HG03432 (cell line): Measurements from ENCODE around the gene ZNF521.
A peak's percentile ranks its signal among the peaks of the same experiment; 100 is the strongest.

Experiments
- ATAC-seq: cut with Tn5 transposase; IDR thresholded peaks from one replicate; pipeline ENCODE4 v1.9.1; 2021; ENCODE audit warnings: mild to moderate bottlenecking, moderate library complexity; ENCODE audit not compliant: unreplicated experiment

Gene ZNF521

DNA sequence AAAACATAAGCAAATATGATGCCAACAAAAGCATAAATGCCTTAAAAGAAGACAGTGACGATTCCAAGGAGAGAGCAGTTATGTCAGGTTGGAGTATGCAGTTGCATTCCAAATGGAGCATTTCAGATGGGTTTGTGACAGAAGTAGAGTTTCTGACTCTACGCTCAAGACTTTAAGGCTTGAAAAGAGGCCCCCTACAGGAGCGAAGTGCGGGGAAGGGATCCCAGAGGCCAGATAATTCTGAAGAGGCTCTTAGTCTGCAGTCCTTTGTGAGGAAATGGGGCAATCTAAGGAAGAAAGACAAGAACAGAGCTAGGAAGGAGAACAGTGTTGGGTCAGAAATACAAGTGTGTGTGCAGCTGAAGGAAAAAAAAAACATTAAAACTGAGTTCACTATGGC lies 95.5 kb downstream of the ZNF521 start:
- ATAC-seq = no peak

DNA sequence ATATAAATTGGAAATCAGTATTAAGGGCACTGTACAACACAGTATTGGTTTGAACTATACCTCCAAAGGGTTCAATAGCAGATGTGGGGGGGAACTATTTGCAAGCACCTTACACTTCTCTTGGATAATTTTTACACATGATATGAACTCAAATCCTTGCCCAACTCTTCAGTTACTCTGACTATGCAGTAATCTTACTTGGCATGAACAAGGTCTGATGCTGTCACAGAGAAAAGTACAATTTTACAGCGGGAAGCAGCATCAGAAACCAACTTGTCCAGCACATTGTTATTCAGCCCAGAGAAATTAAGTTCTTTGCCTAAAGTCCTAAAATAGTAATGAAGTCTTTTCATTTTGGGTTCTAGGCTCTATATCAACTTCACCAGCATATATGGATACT lies 98.2 kb downstream of the ZNF521 start:
- no peak for ATAC-seq

DNA sequence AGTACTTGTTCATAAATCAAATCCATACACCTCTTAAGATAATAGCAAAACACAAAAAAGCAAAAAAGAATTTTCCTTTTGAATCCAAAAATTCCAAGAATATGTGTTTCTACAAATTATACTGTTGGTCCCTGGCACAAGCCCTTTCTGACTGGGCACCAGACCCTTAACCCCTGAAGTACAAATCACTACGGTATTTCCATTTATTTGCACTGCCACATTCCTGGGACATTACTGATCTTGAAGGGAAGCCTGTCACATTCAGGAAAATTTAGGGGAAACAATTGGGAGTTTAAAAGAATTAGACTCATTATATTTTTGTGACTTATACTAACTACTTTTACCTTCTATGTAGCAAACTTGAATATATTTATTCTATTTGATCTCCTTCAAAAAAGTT lies 98.8 kb downstream of the ZNF521 start:
- ATAC-seq = no peak

DNA sequence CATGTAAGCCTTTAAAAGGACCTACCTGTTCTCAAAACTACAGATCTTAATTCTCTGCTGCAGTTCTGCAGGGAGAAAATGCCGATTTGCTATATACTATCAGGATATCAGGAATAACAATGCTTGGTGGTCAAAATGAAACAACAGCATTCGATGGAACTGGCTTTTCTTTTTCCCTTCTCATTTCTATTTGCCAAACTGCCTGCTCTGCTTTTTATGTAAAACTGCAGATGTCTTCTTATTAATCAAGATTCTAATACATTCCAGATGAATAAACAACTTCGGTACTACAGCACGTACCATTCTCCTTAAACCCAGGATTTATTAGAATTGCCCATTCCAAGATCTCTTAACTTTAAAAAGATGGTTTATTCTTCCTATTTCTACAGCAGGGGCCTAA lies 100.9 kb downstream of the ZNF521 start:
- no peak for ATAC-seq

DNA sequence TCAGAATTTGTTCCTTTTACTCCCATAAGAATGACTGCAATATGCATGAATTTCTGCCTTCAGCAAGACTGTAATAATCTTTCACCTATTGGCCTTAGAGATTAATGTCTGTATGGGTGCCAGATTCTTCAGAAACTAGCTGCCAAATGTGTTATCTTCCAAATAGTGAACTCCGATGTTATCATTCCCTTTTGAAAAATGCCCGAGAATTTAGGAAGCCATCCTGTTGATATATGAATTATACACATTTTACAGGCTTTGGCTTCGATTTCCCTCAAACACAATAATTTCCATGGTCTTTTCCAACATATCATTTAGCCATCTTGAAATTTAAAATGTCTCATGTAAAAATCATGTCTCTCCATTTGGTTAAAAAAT lies 101.5 kb downstream of the ZNF521 start:
- ATAC-seq = no peak

DNA sequence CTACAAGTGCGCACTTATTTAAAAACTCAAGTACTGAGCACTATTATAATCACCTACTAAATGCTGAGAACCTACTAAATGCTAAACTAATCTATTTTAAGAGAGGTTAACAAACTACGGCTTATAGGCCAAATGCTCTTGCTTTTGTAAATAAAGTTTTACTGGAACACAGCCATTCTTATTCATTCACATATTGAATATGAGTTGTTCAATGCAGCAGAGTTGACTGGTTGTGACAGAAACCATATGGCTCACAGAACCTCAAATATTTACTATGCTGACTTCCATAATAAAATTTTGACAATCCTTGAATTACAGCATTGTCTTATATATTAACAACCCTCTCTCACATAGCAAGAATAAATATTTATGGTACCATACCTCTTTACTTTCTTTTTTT lies 103.2 kb downstream of the ZNF521 start:
- no peak for ATAC-seq

DNA sequence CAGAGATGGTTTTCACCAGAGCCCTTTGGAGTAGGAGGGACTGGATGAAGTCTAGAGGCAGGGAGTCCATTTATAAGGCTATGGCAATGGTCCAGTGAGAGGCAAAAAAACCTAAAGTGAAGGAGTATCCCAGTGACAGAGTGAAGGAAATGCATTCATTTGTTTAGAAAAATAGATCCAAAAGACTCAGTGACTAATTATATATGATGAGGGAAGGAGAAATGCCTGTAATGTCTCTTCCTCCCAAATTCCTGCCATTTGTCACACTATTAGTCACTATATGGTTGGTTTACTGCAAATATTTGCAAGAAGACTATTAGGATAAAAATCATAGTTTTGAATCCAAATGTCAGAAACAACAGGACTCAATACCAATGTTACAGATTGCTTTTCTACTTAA lies 104.2 kb downstream of the ZNF521 start:
- ATAC-seq = no peak

DNA sequence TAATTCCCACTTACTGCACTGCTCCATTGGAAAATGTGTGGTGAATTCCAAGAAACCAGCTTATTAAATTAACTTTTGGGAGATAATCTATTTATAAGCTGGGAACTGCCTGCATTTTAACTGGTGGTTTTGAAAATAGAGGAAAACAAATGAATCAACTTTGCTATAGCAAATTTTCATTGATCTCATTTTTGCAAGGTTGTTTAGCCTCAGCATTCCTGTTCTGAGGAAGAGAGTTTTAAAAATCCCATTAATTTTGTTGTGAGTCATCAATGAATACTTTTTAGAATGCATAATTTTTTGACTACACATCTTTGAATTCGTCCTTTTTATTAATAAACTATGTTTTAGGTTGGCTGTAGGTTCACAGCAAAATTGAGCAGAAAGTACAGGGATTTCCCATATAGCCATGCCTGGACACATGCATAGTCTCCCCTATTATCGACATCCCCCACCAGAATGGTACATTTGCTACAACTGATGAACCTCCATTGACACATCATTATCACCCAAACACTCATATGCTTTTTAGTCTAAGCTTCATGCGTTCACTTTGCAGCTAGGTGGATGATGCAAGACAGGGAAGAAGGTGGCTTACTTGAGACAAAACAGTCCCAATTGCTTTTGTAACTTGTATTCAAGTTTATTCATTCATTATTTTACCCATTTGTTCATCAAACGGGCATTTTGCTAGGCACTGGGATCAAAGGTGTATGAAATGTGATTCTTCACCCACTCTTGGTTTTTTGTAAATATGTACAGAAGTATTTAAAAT lies 106.9 kb downstream of the ZNF521 start:
- ATAC-seq = no peak

DNA sequence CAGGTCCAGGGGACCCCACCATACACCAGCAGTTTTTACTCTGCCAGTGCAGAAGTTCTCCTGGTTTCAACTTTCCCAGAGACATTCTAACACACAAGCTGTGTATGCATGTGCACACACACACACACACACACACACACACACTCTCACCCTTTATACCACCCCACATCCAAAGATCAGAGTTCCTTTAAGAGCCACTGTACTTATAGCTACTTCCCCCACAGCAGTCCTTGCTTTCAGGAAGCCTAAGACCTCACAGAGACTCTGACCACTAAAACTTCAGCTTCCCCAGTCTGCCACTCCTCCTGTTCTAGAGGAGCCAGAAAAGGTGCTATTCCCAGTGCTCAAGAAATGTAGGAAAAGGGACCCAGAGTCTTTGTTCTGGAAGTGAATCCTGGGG lies 107.8 kb downstream of the ZNF521 start:
- ATAC-seq = no peak

DNA sequence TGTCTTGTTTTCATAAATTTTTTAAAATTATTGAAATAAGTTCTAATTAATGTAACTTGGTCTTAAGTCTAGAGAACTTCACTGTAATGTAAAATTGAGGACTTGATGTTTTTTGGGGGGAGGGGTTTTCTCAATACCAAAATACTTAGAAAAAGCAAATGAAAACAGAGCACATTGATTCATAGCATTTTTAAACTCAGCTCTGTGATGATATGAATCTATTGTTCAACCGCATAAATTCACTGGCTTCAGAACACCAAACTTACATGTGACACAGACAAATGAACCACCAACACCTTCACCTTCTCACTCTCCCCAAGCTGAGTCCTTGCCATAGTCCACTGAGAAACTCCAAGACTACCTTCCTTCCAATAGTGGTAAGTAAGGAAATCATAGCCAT lies 108.2 kb downstream of the ZNF521 start:
- no peak for ATAC-seq

DNA sequence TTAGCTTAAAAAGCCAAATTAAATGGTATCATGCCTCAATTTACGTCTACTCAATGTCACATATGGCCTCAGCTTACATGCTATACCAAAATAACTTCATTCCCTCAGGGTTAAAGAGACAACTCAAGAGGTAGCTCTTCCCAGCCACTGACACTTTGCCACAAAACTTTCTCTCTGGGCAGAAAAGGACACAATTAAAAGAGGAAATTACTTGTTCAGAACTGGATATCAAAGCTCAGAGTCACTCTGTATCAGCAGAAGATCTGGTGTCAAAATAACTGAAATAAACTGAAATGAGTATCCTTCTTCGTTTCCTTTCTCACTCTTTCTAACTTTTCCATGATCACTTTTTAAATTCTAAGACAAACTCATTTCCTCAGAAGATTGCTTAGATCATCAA lies 108.7 kb downstream of the ZNF521 start:
- no peak for ATAC-seq

DNA sequence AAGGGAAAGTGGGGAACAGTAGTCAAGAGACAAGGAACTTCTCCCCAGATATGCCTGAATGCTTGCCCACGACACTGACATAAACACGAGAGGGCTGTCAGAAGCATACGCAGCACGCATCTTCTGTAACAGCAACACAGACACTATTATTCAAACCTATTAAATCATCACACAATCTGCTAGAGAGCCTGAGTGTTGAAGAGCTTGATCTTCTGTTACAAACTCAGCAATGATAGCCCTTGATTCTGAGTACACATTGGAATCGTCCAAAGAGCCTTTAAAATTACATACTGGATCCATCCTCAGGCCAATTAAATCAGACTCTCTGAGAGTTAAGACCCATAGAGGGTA lies 111.6 kb downstream of the ZNF521 start:
- no peak for ATAC-seq

DNA sequence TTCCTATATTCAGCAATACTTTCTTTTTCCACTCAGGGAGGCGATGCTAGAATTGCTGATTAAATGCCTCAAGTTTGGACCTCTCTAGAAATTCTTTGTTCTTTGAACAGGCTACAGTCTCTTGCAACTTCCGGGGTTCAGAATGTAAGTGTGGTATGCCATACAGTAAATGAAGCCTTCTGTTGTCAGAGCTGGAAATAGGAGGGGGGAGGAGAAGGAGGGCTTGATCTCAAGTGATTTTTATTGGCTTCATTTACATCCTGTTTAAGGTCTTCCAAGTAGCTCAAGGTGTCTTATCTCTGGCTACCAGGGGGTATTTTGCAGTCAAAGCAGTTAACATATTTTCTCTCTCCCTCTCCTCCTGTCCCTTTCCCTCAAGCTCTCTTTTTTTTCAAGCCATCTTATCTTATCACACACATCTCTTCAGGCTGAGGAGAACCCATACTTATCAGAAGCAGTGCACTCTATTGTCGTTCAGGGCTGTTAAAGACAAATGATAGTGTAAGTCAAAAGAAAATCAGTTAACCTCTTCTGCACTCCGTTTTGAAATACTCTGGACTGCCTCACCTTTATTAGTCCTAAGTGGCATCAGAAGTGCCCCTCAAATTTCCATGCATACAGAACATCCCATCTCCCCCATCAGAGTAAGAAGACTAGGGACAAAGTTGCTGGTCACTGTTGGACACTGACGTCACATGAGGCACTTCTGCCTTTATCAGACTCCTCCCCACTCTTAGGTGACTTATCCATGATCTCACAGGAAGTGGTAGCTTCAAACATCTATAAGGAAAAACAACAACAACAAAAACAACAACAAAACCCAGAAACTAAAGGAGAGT lies 112.2 kb downstream of the ZNF521 start:
- no peak for ATAC-seq

DNA sequence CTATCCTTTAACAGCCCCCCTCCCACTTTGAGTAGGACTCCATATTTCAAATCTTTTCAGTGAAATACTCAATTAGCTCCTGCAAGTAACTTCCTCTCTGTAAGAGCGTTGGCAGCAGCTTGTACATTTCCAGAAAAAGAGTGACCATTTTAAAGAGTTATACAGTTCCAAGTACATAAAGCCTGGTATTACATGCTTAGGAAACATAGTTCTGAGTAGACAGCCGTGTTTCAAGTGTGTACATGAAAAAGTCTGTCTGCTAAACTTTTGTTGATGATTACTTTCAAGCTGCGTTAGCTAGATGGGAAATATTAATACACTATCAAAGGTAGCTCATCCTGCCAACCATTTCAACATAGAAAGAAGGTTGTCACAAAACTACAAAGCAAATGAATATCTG lies 112.8 kb downstream of the ZNF521 start:
- ATAC-seq = no peak

DNA sequence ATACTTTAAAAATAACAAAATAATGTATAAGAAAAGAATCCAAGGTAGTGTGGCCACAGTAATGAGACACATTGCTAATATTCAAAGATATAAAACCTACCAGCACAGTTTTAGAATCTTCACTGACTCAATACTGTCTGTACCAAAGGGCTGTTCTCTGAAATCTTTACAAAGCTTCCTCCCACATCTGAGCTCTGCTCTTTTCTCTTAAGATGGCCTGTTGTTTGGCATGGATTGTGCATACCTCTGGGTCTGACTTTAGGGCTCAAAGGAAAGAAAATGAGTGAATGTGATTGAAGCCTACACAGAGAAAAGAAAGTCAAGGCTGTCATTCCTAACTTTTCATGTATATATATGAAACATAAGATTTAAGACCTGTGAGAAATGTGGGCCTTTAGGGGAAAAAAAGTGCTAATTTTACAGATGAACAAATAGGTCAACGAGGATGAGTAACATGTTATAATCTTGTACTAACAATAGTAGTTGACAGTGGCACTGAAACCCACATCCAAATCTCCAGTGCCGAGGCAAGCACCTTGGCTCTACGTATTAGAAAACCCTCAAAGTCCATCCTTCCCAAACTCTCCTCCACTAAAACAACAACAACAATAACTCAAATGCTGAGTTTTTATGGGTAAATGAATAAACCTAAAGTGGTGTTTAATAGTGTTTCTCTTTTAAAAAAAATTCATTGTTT lies 114.2 kb downstream of the ZNF521 start:
- no peak for ATAC-seq

DNA sequence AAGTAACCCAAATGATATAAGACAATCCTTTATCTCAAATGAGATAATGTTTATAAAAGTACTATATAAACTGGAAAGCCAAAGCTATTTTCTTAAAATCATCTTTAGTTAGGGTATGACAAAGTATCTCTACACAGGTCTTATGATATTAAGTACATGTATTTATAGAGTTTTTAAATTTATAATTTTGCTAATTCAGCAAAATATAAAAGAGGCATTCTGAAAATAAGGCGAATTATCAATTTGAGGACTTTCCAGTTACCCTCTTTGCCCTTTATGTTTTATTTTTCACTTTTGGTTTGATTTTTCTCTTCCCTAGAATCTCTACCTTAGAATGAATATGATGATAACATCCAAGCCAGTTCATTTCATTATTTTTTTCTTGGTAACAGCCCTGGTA lies 115.2 kb downstream of the ZNF521 start:
- ATAC-seq = no peak

DNA sequence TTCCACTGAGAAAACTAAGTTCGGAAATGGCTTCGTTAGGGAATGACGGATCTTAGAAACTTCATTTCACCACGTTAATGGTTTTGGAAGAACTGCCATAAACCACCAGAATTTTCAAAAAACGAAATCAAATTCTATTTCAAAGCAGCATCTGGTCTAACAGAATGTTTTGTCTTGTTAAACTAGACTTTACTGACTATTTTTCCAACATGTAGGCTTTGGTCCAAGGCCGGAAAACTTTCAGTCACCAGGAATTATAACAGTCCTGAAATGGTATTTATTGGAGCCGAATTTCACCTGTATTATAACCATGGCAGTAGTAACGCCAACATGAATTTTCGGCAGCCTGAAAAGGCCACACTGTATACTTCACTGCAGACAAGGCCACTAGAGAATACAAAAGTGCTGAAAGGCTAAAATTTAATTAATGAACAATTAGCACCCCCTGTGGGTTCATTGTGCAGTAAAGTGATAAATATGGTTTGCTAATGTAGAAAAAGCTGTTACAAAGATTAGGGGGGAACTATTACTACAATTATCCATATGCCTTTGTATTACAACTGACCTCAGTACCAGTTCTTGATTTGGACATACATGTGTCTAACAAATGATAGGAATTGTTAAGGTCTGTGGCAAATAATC lies 116.4 kb downstream of the ZNF521 start:
- ATAC-seq = no peak

DNA sequence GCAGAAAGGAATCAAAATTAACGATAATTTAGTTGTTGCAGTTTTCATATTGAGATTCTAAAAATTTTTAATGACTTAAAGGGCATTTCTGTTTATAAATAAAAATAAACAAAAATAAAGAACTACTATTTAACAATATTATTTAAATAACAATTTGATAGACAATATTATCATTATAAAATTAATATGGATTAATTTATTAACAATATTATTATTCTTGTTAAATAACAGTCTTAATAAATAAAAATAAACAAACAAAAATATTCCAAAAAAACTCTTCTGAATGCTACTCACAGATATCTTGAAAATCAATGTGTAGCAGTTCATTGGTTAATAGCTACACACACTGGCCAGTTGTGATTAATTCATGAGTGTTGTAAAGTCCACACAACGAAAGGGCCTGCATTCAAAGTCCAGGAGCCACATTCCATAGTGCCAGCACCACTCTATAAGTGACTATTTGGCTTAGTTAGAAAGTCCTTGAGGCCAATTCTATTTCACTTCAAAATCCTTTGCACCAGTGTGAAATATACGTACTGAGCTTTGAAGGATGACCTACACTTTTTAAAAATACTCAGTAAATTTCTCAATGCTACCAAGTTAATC lies 117.1 kb downstream of the ZNF521 start:
- no peak for ATAC-seq

DNA sequence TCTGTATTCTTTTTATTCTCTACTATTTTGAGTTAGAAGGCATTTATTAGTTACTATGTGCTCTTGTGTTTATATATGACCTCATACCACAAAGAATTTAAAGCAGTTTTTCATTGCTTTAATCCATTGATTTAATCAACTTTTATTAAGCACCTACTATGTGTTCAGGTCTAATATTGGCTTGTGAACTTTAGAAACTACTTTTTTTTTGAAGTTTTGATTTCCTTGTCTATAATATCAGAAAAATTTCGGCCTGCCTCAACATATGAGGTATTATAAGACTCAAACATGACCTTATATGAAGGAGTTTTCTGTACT lies 117.7 kb downstream of the ZNF521 start:
- no peak for ATAC-seq

DNA sequence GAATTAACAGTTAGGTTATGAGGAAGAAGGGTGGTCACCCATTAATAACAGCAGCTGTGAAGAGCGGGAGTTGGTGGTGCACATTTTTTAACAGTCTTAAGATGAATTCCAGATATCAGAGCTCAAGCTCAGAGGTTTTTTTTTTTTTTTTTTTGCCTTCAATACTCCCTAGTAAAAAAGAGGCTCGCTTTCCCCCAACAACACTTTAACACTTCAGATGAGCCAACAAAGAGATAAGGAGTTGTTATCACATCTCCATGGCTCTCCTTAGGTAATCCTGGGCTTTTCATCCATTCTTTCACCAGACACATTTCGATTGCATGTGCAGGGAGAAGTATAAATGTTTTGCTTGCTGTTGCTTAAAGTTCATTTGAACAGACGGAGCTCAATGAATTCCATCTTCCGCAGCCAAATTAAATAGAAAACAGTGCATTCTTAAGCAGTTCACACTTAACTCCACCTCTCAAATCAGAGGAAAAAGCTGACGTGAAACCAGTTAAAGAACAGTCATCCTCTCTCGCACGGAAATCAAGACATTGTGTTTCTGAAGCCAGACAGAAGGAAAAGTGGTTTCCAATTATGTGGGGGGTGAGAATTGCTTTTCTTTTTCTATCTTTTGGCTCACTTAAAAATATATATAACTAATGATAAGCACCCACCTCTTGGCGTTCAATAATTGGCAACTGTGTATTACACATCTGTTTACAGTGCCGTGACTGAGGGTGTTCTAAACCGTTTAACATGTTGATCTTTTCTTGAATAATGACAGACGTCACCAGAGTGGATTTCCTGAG lies 118.2 kb downstream of the ZNF521 start:
- no peak for ATAC-seq

DNA sequence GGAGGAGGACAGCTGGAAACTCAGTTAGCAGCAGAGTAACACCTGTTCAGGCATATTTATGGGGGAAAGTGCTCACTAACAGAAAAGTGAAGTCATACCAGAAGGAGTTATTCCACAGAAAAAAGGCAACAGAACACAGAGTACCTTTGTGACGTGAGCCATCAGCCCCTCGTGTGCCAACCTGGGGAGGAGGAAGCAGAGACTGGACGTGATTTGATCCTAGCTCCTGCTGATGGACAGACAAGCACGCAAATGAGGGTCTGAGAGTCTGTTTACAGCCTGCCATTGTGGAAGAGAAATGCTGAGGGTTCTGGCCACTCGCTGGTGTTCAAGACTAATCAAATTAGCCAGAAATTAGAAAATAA lies 120.7 kb downstream of the ZNF521 start:
- peak; percentile 7 for ATAC-seq
